GM21786 (cell line): ENCODE results near the gene IRAK1.

Experiments used
- ATAC-seq: cut with Tn5 transposase; IDR thresholded peaks from one replicate; pipeline ENCODE4 v1.9.1; 2021; ENCODE audit not compliant: unreplicated experiment

Gene IRAK1

GRCh38 chrX:154019633-154020528 lies at the start of gene IRAK1:
TSS of gene IRAK1 (minus strand) at chrX:154019902. CDS start at chrX:154019812, 90 bp downstream.
- ATAC-seq = peak; percentile 45

GRCh38 chrX:154068560-154068959 lies 48.9 kb upstream of the IRAK1 start:
- ATAC-seq = no peak

GRCh38 chrX:154064637-154065435 lies 45.1 kb upstream of the IRAK1 start:
- no peak for ATAC-seq

GRCh38 chrX:154063234-154063633 lies 43.5 kb upstream of the IRAK1 start:
- no peak for ATAC-seq

GRCh38 chrX:154061801-154062200 lies 42.1 kb upstream of the IRAK1 start:
- ATAC-seq = no peak

- ATAC-seq = no peak
Measured at GRCh38 chrX:154059729-154060245, 40.1 kb upstream of the IRAK1 start.

- no peak for ATAC-seq
Measured at GRCh38 chrX:154059231-154059630, 39.5 kb upstream of the IRAK1 start.

GRCh38 chrX:154058214-154058997 lies 38.7 kb upstream of the IRAK1 start:
- ATAC-seq = no peak

- no peak for ATAC-seq
Measured at GRCh38 chrX:154057791-154058190, 38.1 kb upstream of the IRAK1 start.

GRCh38 chrX:154056770-154057241 lies 37.1 kb upstream of the IRAK1 start:
- ATAC-seq = no peak

GRCh38 chrX:154051201-154051810 lies 31.6 kb upstream of the IRAK1 start:
- no peak for ATAC-seq

- no peak for ATAC-seq
Measured at GRCh38 chrX:154050113-154050495, 30.4 kb upstream of the IRAK1 start.

GRCh38 chrX:154049209-154050112 lies 29.8 kb upstream of the IRAK1 start:
- ATAC-seq = no peak

- ATAC-seq = no peak
Measured at GRCh38 chrX:154048398-154048797, 28.7 kb upstream of the IRAK1 start.

GRCh38 chrX:154046940-154047610 lies 27.4 kb upstream of the IRAK1 start:
- ATAC-seq = no peak

- no peak for ATAC-seq
Measured at GRCh38 chrX:154046031-154046781, 26.5 kb upstream of the IRAK1 start.

GRCh38 chrX:154044091-154044490 lies 24.4 kb upstream of the IRAK1 start:
- no peak for ATAC-seq
